Fibroblast of mammary gland (primary cell): ENCODE results near the gene MIB1.

Source experiments
- DNase-seq: peaks from one replicate; pipeline ENCODE4 v3.0.0-alpha.2; 2010; ENCODE audit warnings: low read depth
- H3K4me3 ChIP-seq: 2 replicates; pipeline ENCODE4 v1.5.1; 2011; ENCODE audit warnings: low read depth, mild to moderate bottlenecking, low read length, moderate library complexity; ENCODE audit not compliant: control insufficient read depth
- TF ChIP-seq, protein P1 (sequence below): conservative IDR thresholded peaks from 2 replicates; pipeline ENCODE4 v1.5.1; 2011; ENCODE audit warnings: low read depth, low read length, inconsistent platforms; ENCODE audit not compliant: control insufficient read depth, insufficient read depth

Gene MIB1

DNA sequence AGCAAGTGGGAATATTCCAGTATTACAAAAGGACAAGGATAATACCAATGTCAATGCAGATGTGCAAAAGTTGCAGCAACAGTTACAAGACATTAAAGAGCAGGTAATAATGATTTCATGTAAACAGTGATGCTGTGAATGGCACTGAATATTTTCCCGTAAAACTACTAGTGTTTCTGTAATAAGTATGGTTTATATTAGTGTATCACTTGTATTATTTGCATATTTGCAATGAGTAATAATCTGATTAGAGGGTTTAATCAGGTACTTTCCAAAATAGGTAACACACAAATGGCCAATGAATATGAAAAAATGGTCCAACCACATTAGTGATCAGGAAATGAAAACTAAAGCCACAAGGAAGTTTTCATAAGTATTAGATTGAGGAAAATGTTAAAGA, 118.0 kb downstream of the MIB1 start:
- TF ChIP-seq, protein P1, sequence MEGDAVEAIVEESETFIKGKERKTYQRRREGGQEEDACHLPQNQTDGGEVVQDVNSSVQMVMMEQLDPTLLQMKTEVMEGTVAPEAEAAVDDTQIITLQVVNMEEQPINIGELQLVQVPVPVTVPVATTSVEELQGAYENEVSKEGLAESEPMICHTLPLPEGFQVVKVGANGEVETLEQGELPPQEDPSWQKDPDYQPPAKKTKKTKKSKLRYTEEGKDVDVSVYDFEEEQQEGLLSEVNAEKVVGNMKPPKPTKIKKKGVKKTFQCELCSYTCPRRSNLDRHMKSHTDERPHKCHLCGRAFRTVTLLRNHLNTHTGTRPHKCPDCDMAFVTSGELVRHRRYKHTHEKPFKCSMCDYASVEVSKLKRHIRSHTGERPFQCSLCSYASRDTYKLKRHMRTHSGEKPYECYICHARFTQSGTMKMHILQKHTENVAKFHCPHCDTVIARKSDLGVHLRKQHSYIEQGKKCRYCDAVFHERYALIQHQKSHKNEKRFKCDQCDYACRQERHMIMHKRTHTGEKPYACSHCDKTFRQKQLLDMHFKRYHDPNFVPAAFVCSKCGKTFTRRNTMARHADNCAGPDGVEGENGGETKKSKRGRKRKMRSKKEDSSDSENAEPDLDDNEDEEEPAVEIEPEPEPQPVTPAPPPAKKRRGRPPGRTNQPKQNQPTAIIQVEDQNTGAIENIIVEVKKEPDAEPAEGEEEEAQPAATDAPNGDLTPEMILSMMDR, result no peak
- DNase-seq, result no peak
- no peak overlapping the region for H3K4me3 ChIP-seq

DNA sequence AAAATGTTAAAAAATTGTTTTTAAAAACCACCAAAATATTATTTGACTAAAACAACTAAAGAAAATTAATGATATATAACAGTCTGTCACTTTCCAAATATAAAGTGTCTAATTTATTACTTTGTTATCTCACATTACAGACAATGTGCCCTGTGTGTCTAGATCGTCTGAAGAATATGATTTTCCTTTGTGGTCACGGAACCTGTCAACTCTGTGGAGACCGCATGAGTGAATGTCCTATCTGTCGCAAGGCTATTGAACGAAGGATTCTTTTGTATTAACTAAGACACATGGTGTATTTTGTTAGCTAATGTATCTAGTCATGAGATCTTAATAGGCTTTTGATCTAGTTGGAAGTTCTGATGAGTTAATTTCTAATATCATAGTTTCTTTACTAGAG, 123.8 kb downstream of the MIB1 start:
- TF ChIP-seq, protein P1, result no peak
- H3K4me3 ChIP-seq, result no peak overlapping the region
- DNase-seq, result no peak

GRCh38 chr18:21865043-21865442, 124.5 kb downstream of the MIB1 start:
- TF ChIP-seq, protein P1, result no peak
- no peak overlapping the region for H3K4me3 ChIP-seq
- no peak for DNase-seq

DNA sequence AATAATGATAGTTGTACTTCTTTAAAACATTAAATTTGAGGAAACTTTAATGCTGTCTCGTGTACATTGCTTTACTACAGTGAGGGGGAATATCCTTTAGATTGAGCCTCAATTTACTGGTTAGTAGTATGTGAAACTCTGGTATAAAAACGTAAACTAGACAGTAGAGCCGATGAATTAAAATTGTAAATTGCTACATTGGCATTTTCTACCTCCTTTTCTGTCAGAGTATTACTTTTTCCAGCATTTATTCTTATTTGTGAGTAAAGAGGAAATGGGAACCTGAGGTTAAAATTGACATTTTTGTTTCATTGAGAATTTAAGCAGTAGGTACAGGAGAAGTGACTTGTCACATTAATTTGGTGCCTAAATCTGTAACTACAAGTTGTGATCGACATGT, 128.2 kb downstream of the MIB1 start:
- DNase-seq, result no peak
- H3K4me3 ChIP-seq, result no peak overlapping the region
- TF ChIP-seq, protein P1, result no peak

DNA sequence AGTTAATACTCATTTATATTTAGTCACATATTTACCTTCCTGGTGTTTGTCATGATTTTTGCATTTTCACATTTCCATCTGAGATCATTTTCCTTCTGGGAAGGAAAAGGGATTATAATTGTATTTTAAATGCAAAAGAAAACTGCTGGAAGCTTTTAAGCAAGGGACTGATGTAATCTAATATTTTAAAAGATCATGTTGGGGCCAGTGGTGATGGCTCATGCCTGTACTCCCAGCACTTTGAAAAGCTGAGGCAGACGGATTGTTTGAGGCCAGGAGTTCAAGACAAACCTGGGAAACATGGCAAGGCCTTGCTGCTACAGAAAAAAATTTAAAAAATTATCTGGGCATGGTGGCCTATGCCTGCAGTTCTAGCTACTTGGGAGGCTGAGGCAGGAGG, 149.0 kb downstream of the MIB1 start:
- H3K4me3 ChIP-seq, result no peak overlapping the region
- no peak for DNase-seq
- TF ChIP-seq, protein P1, result no peak

DNA sequence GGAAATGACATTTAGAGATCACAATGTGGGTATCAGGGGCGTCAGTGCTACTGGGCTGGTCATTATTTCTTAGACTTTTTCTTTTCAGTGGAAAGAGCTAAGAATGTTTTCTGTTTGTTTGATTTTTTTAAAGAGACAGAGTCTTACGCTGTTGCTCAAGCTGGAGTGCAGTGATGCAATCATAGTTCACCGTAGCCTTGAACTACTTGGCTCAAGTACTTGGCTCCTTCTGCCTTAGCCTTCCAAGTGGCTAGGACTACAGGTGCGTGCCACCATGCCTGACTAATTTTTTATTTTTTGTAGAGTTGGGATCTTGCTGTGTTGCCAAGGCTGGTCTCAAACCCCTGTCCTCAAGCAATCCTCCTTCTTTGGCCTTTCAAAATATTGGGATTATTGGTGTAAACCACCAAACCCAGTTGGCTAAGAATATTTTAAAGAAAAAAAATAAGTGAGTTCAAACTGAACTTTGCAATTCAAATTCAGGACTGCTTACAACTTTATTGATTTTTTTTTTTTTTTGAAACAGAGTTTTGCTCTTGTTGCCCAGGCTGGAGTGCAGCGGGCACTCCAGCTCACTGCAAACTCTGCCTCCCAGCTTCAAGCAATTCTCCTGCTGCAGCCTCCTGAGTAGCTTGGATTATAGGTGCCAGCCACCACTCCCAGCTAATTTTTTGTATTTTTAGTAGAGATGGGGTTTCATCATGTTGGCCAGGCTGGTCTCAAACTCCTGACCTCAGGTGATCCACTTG, 154.2 kb downstream of the MIB1 start:
- TF ChIP-seq, protein P1, result no peak
- peak; percentile 67 for DNase-seq
- H3K4me3 ChIP-seq, result no peak overlapping the region
